PC-3 (cell line): ENCODE results near the gene VRTN. TPM values are rescaled to one million over a fixed set of nuclear protein-coding genes. Genes with fewer than 3 reads are reported as not detected.
"Not testable (repeated sequence)": the region's sequence is repeated elsewhere in the genome, so short reads cannot be mapped to it uniquely, and the experiment has no call there.

ENCODE experiments used
- ATAC-seq: fragments of 200-7000 bp; cut with Tn5 transposase; 2 replicates; pipeline ENCODE4 v1.9.1; 2020; ENCODE audit warnings: mild to moderate bottlenecking, moderate library complexity
- BruUV-seq: library from RNA; stranded (reverse); fragments of 400-500 nt; replicated peaks from 2 replicates; lab custom pipeline; 2021; lab: Mats Ljungman, UMichigan
- CTCF ChIA-PET: fragments of 300-600 bp; sonication (Branson Sonifier 250); formaldehyde crosslinking; loops from one replicate; lab custom pipeline; 2022; ENCODE audit warnings: antibody characterized with exemption; lab: Charles Lee
- POLR2A ChIA-PET: fragments of 300-600 bp; sonication (Branson Sonifier 250); formaldehyde crosslinking; loops from one replicate; lab custom pipeline; 2022; ENCODE audit warnings: antibody characterized with exemption; ENCODE audit not compliant: unreplicated experiment; lab: Charles Lee
- DNase-seq: peaks from one replicate; pipeline ENCODE4 v3.0.0-alpha.2; 2015
- H2AFZ ChIP-seq: fragments of 300-600 bp; sonication (generic); 2 replicates; pipeline ENCODE4 v1.6.0; 2016; ENCODE audit warnings: antibody characterized with exemption, low read length
- H3F3A ChIP-seq: fragments of 300-600 bp; sonication (generic); one replicate; pipeline ENCODE4 v1.6.0; 2017; ENCODE audit warnings: antibody characterized with exemption, low read length, control low read depth, mild to moderate bottlenecking; ENCODE audit not compliant: unreplicated experiment
- H3K27ac ChIP-seq: fragments of 300-600 bp; sonication (generic); 2 replicates; pipeline ENCODE4 v1.5.1; 2016; ENCODE audit warnings: mild to moderate bottlenecking, low read length
- H3K27me3 ChIP-seq: fragments of 300-600 bp; sonication (generic); 2 replicates; pipeline ENCODE4 v1.6.1; 2016; ENCODE audit warnings: low read length, mixed read lengths
- H3K36me3 ChIP-seq: fragments of 300-600 bp; sonication (generic); 2 replicates; pipeline ENCODE4 v1.6.1; 2016; ENCODE audit warnings: low read depth, mixed run types, low read length, mixed read lengths
- H3K4me1 ChIP-seq: fragments of 300-600 bp; sonication (generic); 2 replicates; pipeline ENCODE4 v1.5.1; 2016; ENCODE audit warnings: low read length; ENCODE audit not compliant: insufficient read depth
- H3K4me2 ChIP-seq: fragments of 300-600 bp; sonication (generic); 2 replicates; pipeline ENCODE4 v1.6.0; 2016; ENCODE audit warnings: low read length
- H3K4me3 ChIP-seq: fragments of 300-600 bp; sonication (generic); 2 replicates; pipeline ENCODE4 v1.5.1; 2016; ENCODE audit warnings: mild to moderate bottlenecking, low read length, mixed read lengths
- H3K79me2 ChIP-seq: fragments of 300-600 bp; sonication (generic); 2 replicates; pipeline ENCODE4 v1.6.1; 2017; ENCODE audit warnings: low read length, mixed read lengths
- H3K9ac ChIP-seq: fragments of 300-600 bp; sonication (generic); 2 replicates; pipeline ENCODE4 v1.6.0; 2016; ENCODE audit warnings: mild to moderate bottlenecking, low read length
- H3K9me2 ChIP-seq: fragments of 300-600 bp; sonication (generic); replicated peaks from 2 replicates; pipeline ENCODE4 v1.6.1; 2016; ENCODE audit warnings: mixed run types, low read length, mixed read lengths
- H3K9me3 ChIP-seq: fragments of 300-600 bp; sonication (generic); 2 replicates; pipeline ENCODE4 v1.6.1; 2016; ENCODE audit warnings: low read length, mixed read lengths
- H4K20me1 ChIP-seq: fragments of 300-600 bp; sonication (generic); 2 replicates; pipeline ENCODE4 v1.6.1; 2016; ENCODE audit warnings: low read length, mixed read lengths
- CTCF ChIP-seq: fragments of 300-600 bp; sonication (generic); conservative IDR thresholded peaks from 2 replicates; pipeline ENCODE4 v1.5.1; 2017; ENCODE audit warnings: antibody characterized with exemption, low read depth, mild to moderate bottlenecking, low read length
- EZH2 ChIP-seq: fragments of 300-600 bp; sonication (generic); IDR thresholded peaks from one replicate; pipeline ENCODE4 v1.6.1; 2017; ENCODE audit warnings: antibody characterized with exemption, mild to moderate bottlenecking, low read length; ENCODE audit not compliant: unreplicated experiment
- EZH2phosphoT487 ChIP-seq: fragments of 300-600 bp; sonication (generic); IDR thresholded peaks from 2 replicates; pipeline ENCODE4 v1.6.1; 2018; ENCODE audit warnings: mild to moderate bottlenecking, antibody characterized with exemption, low read length, borderline replicate concordance
- intact Hi-C: fragments of 100-400 bp; cut with micrococcal nuclease; formaldehyde crosslinking; loops from 2 replicates; pipeline ENCODE4 v1.9.0; 2023
- total RNA-seq: library from RNA; depleted of rRNA; stranded (reverse); fragments of >200 nt; gene quantifications from 2 replicates; pipeline ENCODE4 v1.2.3, GENCODE V29; 2014

Gene VRTN
- total RNA-seq, 1 experiment from 2014 or later, result not detected

- ATAC-seq (no peak), DNase-seq (no peak)
- Histone ChIP-seq H4K20me1 (no peaks in the 10 kb centered on the region), H3K4me1 (no peaks in the 10 kb centered on the region), H3K9ac (no peak overlapping the region), H3K9me2 (no peaks in the 10 kb centered on the region), H3K36me3 (no peaks in the 10 kb centered on the region), H3K9me3 (no peaks in the 10 kb centered on the region), H3K4me2 (no peak overlapping the region), H3K27me3 (no peaks in the 10 kb centered on the region; the same call in 1 of the 2 replicates), H3K27ac (no peak overlapping the region), H3K4me3 (no peak overlapping the region), H3K79me2 (no peaks in the 10 kb centered on the region), H3F3A (no peaks in the 10 kb centered on the region), H2AFZ (no peak overlapping the region)
- TF ChIP-seq CTCF, result no peak
- no peak for TF ChIP-seq EZH2phosphoT487
- TF ChIP-seq EZH2, result no peak
- intact Hi-C loops, result no loop called here
- BruUV-seq, result no TSS peak
- POLR2A ChIA-PET, result no interaction called here
- CTCF ChIA-PET, result interaction anchor here (1.1 kb wide), 1 partner anchor 19 kb away, joined by 3 read pairs; no protein-coding TSS in a partner anchor
These were observed 21.7 kb upstream of the VRTN start for GRCh38 chr14:74326369-74327152.

- H3K27ac ChIP-seq, DNase-seq, ATAC-seq, H3K4me2 ChIP-seq, H2AFZ ChIP-seq, H4K20me1 ChIP-seq, CTCF ChIA-PET, H3K9ac ChIP-seq, H3K4me1 ChIP-seq, H3F3A ChIP-seq, H3K36me3 ChIP-seq, H3K9me3 ChIP-seq, H3K4me3 ChIP-seq, intact Hi-C loops, POLR2A ChIA-PET, H3K9me2 ChIP-seq, BruUV-seq, H3K79me2 ChIP-seq, H3K27me3 ChIP-seq: not testable (repeated sequence)
These were observed 18.2 kb upstream of the VRTN start for GRCh38 chr14:74329950-74330552.

- Histone ChIP-seq H3K27ac (no peak overlapping the region), H3K4me2 (no peak overlapping the region), H4K20me1 (no peaks in the 10 kb centered on the region), H3K4me1 (no peaks in the 10 kb centered on the region), H3K79me2 (no peaks in the 10 kb centered on the region), H3K9ac (no peak overlapping the region), H2AFZ (no peak overlapping the region), H3K27me3 (peaks cover 4% of the 10 kb centered on the region; the same call in 1 of the 2 replicates), H3K9me3 (no peaks in the 10 kb centered on the region), H3F3A (no peaks in the 10 kb centered on the region), H3K36me3 (no peaks in the 10 kb centered on the region), H3K4me3 (no peak overlapping the region), H3K9me2 (no peaks in the 10 kb centered on the region)
- no TSS peak for BruUV-seq
- intact Hi-C loops, result no loop called here
- DNase-seq (no peak), ATAC-seq (no peak)
- ChIA-PET POLR2A (no interaction called here), CTCF (no interaction called here)
- TF ChIP-seq CTCF, result no peak
- TF ChIP-seq EZH2phosphoT487, result no peak
- TF ChIP-seq EZH2, result no peak
These were observed 14.4 kb upstream of the VRTN start for GRCh38 chr14:74333909-74334308.
